Limb (tissue), 2 donors: ENCODE data around the gene PHIP.
"Not testable (repeated sequence)": the region's sequence is repeated elsewhere in the genome, so short reads cannot be mapped to it uniquely, and the experiment has no call there.

ENCODE experiments used
- DNase-seq, 2 donors: peaks; one replicate each; pipeline ENCODE4 v3.0.0-alpha.2; 2016; ENCODE audit errors: extremely low spot score in 2 of 2

PHIP gene

DNA sequence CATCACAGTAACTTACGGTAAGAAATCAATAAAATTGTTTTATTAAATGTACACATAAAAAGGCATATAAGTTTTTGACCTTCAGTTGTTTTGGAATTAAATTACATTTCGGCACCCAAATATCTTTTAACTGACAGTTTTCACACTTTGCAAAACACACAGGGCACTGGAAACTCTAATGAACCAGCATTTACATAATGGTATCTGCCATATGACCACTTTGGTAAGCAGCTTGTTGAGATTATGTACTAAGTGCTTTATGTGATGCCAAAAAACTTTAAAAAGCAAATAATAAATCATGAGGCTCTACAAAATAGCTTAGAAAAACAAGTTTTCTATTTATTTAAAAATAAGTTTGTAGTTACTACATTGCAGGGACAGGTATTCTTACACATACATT lies 142.5 kb downstream of the PHIP start:
- DNase-seq, result no peak

DNA sequence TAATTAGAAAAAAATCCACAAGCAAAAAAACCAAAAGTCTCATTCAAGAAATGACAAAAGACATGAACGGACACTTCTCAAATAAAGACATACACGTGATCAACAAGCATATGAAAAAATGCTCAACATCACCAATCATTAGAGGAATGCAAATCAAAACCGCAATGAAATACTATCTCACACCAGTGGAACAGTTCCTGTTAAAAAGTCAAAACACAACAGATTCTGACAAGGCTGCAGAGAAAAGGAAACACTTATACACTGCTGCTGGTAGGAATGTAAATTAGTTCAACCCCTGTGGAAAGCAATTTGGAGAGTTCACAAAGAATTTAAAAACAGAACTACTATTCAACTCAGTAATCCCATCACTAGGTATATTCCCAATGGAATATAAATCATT lies 152.7 kb downstream of the PHIP start:
- no peak for DNase-seq

DNA sequence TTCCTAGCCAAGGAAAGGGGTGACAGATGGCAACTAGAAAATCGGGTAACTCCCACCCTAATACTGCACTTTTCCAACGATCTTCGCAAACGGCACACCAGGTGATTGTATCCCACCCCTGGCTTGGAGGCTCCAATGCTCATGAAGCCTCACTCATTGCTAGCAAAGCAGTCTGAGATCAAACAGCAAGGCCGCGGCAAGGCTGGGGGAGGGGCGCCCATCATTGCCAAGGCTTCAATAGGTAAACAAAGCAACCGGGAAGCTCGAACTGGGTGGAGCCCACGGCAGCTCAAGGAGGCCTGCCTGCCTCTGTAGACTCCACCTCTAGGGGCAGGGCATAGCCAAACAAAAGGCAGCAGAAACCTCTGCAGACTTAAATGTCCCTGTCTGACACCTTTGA lies 156.9 kb downstream of the PHIP start:
- DNase-seq, result not testable (repeated sequence)

DNA sequence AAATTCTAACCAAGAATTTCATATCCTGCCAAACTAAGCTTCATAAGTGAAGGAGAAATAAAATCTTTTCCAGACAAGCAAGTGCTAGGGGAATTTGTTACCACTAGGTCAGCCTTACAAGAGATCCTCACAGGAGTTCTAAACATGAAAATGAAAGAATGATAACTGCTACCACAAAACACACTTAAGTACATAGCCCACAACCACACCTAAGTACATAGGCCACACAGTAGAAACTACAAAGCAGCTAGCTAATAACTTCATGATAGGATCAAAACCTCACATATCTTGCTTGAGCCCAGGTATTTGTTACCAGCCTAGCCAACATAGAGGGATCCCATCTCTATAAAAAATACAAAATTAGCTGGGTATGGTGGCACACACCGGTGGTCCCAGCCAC lies 160.3 kb downstream of the PHIP start:
- no peak for DNase-seq

DNA sequence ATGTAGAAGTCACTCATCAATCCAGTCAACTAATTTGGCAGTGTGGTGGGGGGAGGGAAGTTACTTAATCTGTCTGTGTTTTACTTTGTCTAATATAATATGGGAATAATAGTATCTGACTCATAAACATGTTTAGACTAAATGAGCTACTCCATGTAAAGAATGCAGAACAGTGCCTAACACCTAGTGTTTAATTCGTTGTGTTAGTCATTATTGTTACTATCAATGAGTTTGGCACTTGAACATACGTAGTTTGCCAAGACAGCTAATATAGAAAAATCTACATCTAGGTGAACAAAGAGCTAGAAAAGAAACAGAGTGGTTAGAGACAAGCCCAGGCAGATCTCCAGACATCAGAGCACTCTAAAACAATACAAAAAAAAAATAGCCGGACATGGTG lies 161.6 kb downstream of the PHIP start:
- DNase-seq, result no peak

DNA sequence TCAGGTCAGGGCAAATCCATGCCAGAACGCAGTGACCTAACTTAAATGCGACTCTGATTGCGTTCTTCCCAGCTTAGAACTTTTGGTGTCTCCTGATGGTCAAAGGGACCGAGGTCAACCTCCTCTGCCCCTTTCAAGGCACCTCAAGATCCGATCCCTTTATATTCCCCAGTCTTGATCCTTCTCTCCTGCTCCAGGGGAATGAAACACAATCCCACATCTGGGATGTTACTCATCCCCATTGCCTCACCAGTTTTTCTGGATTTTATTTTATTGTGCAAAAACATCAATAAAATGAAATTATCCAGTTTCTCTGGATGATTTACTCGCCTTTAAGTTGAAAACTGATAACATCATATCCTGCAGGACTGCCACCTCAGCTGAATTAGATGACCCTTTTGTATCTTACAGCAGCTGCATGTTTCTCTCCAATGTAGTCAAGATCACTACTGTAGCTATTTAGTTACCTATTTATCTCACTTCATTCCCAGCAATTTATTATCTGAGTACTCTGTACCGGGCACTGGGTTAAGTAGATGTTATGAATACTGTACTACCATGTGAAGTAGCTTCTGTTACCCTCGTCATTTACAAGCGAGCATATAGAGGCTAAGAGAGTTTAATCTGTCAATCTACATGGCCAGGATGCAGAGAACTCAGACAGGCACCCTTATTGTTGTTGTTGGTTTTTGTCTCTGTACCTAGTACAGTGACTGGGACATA lies 166.7 kb downstream of the PHIP start:
- DNase-seq, result no peak

DNA sequence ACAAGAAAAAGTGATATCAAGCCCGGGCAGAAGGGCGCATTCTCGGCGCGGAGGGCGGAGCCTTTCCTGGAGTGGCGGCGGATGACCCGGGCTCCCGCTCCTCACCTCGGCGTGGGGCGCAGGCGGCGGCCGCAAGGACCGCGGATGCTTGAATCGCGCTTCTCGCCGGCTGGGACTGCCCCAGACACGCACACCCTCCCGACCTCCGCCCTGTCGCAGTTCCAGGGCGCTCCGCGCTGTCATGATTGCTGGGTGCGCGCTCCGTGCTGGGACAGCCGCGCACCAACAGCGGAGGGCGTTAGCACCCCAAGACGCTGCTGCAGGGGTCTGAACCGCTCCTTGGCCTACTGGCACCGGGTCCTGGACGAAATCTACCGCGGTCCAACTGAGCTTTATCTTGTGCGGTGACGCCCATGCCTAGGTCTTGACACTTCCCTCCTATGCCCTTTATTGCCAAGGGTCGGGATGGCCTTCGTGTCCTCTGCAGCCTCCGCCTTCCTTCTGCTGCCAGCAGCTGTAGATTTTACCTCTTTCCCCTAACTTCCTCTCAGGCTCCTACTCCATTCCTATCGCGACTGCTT lies 167.4 kb downstream of the PHIP start:
- peak in 1 of 2 donors; percentile 38 for DNase-seq

DNA sequence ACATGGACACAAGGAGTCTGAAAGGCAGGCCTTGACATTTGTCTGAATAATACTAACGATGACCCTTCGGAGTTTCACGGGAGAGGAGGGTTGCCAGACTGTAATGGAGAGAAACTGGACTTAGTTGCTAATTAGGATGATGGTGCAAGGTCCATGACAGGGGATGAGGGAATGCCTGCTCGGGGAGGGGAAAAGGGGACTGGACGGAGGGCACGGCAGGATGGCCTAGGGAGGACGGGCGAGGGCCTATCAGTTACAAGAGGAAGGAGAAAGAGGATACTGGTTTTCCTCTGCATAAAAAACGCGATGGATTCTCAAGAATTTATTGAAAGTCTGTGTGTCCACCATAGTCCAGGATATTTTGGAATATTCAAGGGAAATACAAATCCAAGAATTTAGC lies 168.0 kb downstream of the PHIP start:
- DNase-seq, result no peak

DNA sequence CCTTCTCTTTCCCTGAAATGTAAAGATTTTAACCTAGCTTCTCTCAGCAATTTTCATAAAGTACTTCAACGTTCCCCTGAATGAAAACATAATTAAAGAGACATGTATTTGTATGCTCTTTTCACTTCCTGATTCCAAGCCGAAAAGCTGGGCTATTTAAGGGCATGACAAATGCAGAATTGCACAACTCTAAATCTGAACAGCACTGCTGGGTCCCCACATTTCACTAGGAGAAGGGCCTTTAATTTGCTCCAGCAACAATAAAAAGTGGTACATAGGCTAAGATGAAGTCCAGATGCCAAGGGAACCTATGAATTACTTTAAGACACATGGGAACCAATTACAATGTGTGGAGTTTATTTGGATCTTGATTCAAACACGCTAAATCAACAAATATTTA lies 168.7 kb downstream of the PHIP start:
- peak in 1 of 2 donors; percentile 18 for DNase-seq

DNA sequence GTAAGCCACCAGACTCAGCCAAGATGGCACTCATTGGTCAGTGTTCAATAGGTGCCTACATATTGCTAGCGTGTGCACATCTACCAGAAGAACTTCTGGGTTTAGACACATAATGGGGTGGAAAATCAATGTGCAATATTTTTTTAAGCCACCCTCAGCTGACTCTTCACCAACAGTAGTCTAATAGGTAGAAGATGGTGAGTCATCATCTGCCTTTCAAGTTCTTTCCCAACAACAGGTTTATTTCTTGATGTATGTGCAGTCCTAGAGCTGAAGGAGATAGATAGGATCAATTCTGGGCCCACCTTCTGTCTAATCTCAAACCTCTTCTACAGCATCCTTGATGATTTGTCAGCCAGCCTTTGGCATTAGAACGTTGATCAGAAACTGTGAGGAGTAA lies 169.4 kb downstream of the PHIP start:
- DNase-seq, result no peak

DNA sequence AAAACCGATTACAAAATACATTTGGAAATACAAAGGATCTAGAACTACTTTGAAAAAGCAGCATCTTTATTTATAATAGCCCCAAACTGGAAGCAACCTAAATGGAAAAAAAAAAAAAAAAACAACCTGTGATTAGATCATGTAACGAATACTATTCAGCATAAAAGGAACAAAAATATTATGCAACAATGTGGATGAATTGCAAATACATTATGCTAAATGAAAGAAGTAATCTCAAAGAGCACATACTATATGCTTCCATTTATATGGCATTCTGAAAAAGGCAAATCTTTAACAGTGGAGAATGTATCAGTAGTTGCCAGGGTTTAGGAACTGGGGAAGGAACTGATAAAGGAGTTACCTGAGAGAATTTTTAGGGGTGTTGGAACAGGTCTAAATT lies 181.8 kb downstream of the PHIP start:
- DNase-seq, result no peak

DNA sequence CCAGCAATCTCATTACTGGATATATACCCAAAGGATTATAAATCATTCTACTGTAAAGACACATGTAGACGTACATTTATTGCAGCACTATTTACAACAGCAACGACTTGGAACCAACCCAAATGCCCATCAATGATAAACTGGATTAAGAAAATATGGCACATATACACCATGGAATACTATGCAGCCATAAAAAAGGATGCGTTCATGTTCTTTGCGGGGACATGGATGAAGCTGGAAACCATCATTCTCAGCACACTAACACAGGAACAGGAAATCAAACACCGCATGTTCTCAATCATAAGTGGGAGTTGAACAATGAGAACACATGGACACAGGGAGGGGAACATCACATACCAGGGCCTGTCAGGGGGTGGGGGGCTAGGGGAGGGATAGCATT lies 188.2 kb downstream of the PHIP start:
- not testable (repeated sequence) for DNase-seq
